GM19324 (cell line): ENCODE measurements around the gene HP.

Source experiments
- ATAC-seq: cut with Tn5 transposase; IDR thresholded peaks from one replicate; pipeline ENCODE4 v1.9.1; 2021; ENCODE audit warnings: mild to moderate bottlenecking, moderate library complexity; ENCODE audit not compliant: unreplicated experiment, low FRiP score

Gene HP

DNA sequence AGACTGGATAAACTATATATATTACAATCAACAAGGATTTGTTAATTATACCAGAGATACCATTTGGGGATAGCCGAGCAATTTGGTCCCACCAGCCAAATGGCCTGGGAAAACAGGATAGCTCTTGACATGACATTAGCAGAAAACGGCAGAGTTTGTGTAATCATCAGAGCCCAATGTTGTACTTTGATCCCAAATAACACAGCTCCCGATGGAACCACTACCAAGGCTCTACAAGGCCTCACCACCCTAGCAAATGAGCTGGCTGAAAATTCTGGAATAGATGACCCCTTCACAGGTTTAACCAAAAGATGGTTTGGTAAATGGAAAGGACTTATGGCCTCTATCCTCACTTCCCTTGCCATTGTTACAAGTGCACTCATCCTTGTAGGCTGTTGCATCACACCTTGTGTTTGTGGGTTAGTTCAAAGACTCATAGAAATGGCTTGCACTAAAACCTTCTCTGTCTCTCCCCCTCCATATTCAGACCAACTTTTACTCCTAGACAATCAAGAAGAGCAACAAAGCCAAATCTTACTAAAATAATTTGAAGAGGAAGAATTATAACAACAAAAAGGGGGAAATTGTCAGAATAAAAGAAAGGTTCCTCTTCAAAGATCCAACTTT, 29.6 kb downstream of the HP start:
- no peak for ATAC-seq

DNA sequence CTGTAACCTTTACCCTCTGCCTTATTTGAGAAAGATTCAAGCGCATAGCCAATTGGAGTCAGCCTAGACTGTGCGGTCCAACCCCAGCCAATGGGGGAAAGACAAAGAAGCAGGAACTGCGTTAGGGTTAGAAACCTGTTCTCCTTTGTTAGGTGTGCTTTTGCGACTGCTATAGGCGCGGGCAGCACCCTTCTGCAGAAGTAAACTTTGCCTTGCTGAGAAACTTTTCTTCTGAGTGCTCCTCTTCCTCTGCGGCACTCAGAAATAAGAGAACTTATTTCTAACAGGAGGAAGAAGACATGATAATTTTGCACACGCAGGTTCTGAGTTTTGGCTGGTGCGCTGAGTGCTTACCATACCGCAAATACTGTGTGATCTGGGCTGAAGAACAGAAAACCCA, 30.1 kb downstream of the HP start:
- no peak for ATAC-seq

DNA sequence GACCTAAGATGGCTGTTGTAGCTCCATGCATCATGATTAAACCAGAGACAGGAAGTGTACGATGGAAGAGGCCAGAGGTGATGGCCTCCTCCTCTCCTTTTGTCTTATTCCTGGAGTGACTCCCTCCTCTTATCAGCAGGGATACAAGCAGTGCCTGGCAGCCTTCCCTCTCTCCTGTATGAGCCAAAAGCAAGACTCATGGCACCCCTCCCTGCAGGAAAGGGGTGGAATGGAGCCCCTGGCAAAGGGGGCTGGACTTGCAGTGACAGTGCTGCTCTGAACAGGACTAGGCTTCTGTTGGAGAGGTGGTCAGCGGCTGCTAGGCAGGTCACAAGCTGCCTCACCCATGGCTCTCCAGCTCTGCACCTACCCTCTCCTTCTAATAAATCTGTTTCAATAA, 30.7 kb downstream of the HP start:
- no peak for ATAC-seq

DNA sequence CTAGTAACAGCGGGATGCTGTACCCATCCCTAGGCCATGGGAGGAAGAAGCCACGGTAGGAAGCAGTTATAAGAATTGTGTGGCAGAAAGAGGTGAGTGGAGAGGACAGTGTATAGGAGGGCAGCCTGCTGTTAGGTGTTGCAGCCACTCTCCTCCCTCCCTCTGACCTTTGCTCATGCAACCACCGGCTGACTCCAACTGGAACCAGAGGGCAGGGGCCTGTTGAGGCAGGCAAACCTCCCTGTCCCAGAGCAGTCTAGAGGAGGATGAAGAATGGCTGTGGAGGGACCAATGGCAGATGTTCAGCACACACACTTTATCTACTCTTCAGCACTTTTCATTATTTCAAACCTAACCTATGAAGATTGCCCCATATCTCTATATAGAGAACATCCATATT, 36.9 kb downstream of the HP start:
- ATAC-seq: no peak

DNA sequence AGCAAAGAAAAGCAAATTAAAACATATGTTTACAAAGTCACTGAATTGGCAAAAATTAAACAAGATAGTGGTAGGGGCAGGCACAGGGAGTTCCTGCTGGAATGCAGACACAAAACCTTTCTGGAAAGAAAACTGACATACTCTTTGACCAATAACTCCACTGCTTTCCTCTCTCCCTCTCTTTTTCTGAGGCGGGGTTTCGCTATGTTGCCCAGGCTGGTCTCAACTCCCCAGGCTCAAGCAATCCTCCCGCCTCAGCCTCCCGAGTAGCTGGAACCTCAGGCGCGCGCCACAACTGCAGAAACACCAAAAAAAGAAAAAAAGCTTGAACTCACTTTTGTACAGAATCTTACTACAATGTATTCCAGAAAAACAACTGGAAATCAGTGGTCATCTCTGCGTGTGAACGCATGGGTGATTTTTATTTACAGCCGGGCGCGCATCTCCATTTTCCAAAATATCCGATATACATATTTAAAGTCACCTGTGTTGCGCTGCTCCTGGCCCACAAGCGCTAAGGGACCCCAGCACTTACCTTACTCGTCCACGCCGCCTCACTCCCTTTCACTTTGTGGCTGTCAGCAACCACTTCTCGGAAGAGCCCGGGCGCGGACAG, 38.6 kb downstream of the HP start:
- ATAC-seq: no peak

DNA sequence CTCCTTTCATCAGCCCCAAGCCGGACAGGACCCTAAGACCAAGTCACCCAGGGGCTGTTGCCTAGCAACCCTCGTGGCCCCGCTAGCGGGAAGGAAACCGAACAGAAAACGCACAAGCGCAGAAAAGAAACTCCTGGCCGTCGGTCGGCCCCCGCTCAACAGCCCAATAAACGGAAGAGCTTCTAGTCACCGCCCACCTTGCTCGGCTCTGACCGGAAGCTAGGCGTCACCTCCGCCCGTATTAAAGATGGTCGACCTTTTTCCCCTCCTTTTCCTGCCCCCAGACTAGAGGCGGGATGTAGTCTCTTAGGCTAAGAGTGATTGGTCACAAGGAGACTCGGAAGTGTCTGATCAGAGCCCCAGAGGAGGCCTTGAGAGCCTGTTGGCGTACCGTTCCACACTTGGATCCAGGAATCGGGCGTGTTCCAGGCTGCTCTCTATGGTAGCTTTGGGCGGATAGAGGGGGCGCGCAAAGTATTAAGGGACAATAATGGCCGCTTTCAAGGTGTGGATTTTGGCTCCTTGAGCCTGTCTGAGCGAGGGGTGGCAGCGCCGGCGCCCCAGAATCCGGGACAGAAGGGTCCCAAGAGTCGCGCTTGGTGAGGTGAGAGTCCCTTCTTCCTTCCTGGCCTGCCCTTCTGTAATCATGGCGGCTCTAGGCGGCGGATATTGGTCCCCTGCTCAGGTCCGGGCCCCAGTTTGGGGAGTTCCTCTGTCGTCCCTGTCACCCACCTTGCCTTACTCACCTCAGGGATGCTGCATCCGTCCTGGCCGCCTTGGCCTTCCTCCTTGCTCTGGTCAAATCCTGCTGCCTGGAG, 39.4 kb downstream of the HP start, which contains the start of the genes DHX38 and TXNL4B:
DHX38 (plus strand) TSS at position 400 of the 818 bp plus-strand sequence. CDS start 2,311 bp downstream, outside the sequence.
TXNL4B (minus strand) TSS at position 173 of the 818 bp plus-strand sequence. CDS start 2,871 bp downstream, outside the sequence.
- peak; percentile 99 for ATAC-seq

DNA sequence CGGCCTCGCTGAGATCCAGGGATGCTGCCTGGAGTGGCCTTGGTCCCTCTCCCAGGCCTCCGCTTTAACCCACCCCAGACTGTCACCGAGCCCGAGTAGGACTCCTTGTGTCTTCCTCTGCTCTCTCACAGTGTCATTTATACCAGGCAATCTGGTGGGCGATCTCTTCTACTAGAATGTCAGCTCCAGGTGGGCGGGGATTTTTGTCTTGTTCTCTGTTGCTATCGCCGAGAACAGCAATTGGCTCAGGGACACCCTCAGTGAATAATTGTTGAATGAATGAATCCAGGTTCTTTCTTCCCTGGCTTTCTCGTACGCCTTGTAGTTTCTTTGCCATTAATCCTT, 39.9 kb downstream of the HP start:
- no peak for ATAC-seq

DNA sequence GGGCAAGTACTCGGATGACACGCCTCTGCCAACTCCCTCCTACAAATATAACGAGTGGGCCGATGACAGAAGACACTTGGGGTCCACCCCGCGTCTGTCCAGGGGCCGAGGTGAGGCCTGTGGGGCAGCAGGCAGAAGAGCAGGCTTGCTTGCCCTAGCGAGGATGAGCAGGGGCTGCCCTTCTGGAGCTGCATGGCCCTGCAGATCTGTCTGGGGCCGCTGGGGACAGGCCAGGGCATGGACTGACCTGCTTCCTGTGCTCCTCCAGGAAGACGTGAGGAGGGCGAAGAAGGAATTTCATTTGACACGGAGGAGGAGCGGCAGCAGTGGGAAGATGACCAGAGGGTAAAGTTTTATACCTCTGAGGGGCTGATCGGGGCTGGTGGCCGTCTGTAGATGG, 44.6 kb downstream of the HP start:
- ATAC-seq: no peak

DNA sequence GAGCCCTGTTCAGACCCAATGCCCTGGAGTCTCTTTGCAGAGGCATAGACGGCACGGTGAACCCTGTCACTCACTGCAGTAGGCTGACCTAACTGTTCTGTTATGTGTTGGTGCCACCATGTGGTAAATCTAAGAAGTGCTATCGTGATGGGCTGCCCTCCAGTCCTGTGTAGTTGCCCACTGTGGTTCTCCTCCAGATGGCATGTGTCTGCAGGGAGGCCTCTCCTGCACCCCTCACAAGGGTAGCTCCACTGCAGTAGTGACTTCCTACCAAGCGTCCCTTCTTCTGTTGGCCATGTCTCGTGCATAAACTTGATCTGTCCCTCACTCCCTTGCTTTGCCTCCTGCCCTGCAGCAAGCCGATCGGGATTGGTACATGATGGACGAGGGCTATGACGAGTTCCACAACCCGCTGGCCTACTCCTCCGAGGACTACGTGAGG, 45.1 kb downstream of the HP start:
- peak; percentile 52 for ATAC-seq

DNA sequence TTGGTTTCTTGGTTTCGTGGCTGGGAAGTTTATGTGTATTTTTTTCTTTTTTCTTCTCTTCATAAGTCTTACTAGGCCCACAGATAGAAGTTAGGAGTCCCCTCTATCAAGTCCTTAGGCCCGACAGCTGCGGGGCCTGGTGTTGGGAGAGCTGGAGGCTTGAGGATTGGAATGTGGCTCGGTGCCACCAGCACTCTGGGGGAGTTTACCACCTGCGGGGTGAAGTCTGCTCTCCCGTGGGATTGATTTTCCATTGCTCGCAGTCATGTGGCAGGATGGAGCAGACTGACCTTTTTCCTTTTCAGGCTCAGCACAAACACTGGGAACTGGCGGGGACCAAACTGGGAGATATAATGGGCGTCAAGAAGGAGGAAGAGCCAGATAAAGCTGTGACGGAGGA, 46.9 kb downstream of the HP start:
- no peak for ATAC-seq

DNA sequence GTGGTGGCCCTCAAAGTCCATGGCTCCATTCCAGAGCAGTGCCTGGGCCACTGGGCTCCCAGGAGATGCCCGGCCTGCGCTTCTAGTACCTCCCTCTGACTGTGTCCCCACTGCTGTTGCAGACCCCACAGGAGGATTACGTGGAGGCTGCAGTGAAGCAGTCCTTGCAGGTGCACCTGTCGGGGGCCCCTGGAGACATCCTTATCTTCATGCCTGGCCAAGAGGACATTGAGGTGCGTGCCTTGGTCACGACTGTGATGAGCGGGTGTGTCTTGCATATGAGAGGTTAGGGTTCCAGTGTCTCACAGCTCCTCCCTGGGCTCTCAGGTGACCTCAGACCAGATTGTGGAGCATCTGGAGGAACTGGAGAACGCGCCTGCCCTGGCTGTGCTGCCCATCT, 50.6 kb downstream of the HP start:
- ATAC-seq: no peak

DNA sequence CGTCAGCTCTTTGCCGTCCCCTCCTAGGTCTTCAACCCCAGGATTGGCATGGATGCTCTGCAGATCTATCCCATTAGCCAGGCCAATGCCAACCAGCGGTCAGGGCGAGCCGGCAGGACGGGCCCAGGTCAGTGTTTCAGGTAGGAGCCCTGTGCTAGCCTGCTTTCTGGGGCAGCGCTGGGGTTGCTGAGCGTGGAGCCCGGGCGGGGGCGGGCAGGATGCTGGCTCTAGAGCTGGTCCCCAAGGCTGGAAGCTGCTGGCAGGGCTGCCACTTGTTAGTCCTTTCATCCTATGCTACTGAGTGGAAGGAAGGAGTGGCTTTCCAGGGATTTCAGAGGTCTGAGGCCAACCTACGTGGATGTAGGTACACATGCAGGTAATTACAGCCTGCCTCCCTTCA, 51.7 kb downstream of the HP start:
- no peak for ATAC-seq

DNA sequence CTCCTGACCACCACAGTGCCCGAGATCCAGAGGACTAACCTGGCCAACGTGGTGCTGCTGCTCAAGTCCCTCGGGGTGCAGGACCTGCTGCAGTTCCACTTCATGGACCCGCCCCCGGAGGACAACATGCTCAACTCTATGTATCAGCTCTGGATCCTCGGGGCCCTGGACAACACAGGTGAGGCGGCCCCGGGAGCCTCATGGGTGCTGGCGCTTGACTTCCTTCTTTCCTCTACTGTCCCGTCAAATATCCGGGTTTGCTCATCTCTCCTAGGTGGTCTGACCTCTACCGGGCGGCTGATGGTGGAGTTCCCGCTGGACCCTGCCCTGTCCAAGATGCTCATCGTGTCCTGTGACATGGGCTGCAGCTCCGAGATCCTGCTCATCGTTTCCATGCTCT, 53.1 kb downstream of the HP start:
- no peak for ATAC-seq

DNA sequence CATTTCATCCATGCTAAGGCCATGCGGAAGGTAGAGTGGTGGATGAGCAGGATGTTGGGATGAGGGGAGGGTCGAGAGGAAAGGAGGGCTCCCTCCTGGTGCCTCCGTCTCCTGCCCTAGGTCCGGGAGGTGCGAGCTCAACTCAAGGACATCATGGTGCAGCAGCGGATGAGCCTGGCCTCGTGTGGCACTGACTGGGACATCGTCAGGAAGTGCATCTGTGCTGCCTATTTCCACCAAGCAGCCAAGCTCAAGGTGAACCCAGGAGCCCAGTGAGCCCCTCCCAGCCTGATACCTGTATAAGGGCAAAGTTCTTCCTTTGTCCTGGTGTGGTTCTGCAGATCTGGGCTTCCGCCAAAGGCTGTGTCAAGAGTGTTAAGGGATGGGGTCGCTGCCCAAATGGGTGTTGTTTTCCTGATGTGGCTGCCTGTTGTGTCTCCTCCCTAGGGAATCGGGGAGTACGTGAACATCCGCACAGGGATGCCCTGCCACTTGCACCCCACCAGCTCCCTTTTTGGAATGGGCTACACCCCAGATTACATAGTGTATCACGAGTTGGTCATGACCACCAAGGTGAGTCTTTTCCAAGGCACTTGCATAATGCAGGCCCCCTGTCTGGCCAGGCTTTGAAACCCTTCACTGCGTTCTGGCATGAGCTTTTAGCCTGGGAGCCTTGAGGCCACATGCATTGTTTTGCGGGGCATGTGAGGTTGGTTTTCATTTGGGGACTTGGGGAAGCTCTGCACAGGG, 54.2 kb downstream of the HP start:
- ATAC-seq: no peak

DNA sequence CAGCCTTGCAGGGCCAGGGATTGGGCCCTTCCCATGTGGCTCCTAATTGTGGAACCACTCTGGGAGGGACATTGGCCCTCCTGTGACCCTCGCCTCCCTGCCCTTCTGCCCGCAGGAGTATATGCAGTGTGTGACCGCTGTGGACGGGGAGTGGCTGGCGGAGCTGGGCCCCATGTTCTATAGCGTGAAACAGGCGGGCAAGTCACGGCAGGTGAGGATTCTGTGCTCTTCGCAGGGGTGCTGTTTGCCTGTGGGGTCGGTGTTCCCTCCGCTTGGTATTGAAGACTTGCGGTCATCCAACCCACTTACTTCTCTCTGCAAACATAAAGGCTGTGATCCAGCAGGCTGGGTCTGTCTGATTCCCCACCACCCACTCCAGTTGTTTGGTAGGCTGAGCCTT, 55.0 kb downstream of the HP start:
- ATAC-seq: no peak

DNA sequence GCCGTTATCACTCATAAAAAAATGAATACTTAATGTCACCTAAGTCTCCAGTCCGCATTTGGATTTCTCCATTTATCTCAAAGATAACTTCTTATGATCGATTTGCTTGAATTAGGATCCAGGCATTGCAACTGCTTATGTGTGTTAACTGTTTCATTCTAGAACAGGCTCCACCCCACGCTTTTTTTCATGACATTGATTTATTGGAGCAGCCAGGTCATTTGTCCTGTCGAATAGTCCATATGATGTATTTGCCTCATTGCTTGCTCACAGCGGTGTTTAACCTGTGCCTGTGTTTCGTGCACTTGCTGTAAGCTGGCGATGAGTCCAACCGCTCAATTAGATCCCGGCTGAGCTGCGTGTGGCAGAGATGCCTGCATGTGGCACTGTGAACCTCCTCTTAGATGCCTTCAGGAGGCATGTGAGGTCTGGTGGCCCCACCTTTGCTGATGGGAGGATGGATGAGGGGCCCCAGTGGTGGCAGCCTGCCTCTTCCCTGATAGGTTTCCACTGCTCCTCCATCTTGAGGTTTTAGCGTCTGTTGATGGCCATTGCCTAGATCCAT, 55.7 kb downstream of the HP start:
- no peak for ATAC-seq
